Measurements from ENCODE around the gene NT5C3A.
"Not testable (repeated sequence)": the region's sequence is repeated elsewhere in the genome, so short reads cannot be mapped to it uniquely, and the experiment has no call there.

The NT5C3A gene
- total RNA-seq = 43.7 to 56.8 reads per million in 2 experiments

GRCh38 chr7:33062023-33062781 lies at the start of gene NT5C3A:
TSS of gene NT5C3A (minus strand) at chr7:33062776. CDS start at chr7:33062705, 71 bp downstream.
- peak; percentile 3 for DNase-seq (ENCODE audit: low read depth)

GRCh38 chr7:33111614-33112013 lies 49.0 kb upstream of the NT5C3A start:
- DNase-seq (ENCODE audit: low read depth) = no peak

- no peak for DNase-seq (ENCODE audit: low read depth)
These were observed 47.2 kb upstream of the NT5C3A start for GRCh38 chr7:33109758-33110238.

GRCh38 chr7:33109005-33109757 lies 46.6 kb upstream of the NT5C3A start, which contains the start of gene RP9:
TSS of gene RP9 (minus strand) at chr7:33109404. CDS start at chr7:33109372, 32 bp downstream.
- peak; percentile 60 for DNase-seq (ENCODE audit: low read depth)

- no peak for DNase-seq (ENCODE audit: low read depth)
These were observed 46.0 kb upstream of the NT5C3A start for GRCh38 chr7:33108554-33109004.

GRCh38 chr7:33107136-33108066 lies 44.8 kb upstream of the NT5C3A start:
- peak; percentile 37 for DNase-seq (ENCODE audit: low read depth)

GRCh38 chr7:33101906-33102305 lies 39.3 kb upstream of the NT5C3A start:
- no peak for DNase-seq (ENCODE audit: low read depth)

GRCh38 chr7:33100770-33101169 lies 38.2 kb upstream of the NT5C3A start:
- no peak for DNase-seq (ENCODE audit: low read depth)

GRCh38 chr7:33099154-33099940 lies 36.8 kb upstream of the NT5C3A start:
- no peak for DNase-seq (ENCODE audit: low read depth)

GRCh38 chr7:33094745-33095275 lies 32.2 kb upstream of the NT5C3A start:
- not testable (repeated sequence) for DNase-seq (ENCODE audit: low read depth)

GRCh38 chr7:33093266-33093665 lies 30.7 kb upstream of the NT5C3A start:
- no peak for DNase-seq (ENCODE audit: low read depth)

- DNase-seq (ENCODE audit: low read depth) = no peak
These were observed 29.1 kb upstream of the NT5C3A start for GRCh38 chr7:33091641-33092191.

- no peak for DNase-seq (ENCODE audit: low read depth)
These were observed 28.5 kb upstream of the NT5C3A start for GRCh38 chr7:33091111-33091531.

GRCh38 chr7:33089142-33089541 lies 26.6 kb upstream of the NT5C3A start:
- no peak for DNase-seq (ENCODE audit: low read depth)

GRCh38 chr7:33087858-33088257 lies 25.3 kb upstream of the NT5C3A start:
- DNase-seq (ENCODE audit: low read depth) = no peak

- no peak for DNase-seq (ENCODE audit: low read depth)
These were observed 24.8 kb upstream of the NT5C3A start for GRCh38 chr7:33087356-33087755.

- DNase-seq (ENCODE audit: low read depth) = no peak
These were observed 17.5 kb upstream of the NT5C3A start for GRCh38 chr7:33079763-33080690.

GRCh38 chr7:33079096-33079495 lies 16.5 kb upstream of the NT5C3A start:
- DNase-seq (ENCODE audit: low read depth) = no peak

- no peak for DNase-seq (ENCODE audit: low read depth)
These were observed 14.2 kb upstream of the NT5C3A start for GRCh38 chr7:33076737-33077136.
